Mesenchymal stem cell (in vitro differentiated cells and primary cell): ENCODE measurements around the gene KIF20B.

Source experiments
- DNase-seq: peaks from one replicate; pipeline ENCODE4 v3.0.0-alpha.2; 2013
- H2AFZ ChIP-seq: one replicate; pipeline ENCODE4 v1.6.1; 2013; ENCODE audit warnings: low read depth, mild to moderate bottlenecking, control low read depth, inconsistent platforms, low read length, moderate library complexity
- H2AK5ac ChIP-seq: 2 replicates; pipeline ENCODE4 v1.6.1; 2013; ENCODE audit warnings: low read length, moderate library complexity, mild to moderate bottlenecking, inconsistent platforms; ENCODE audit not compliant: severe bottlenecking
- H2BK120ac ChIP-seq: one replicate; pipeline ENCODE4 v1.6.1; 2013; ENCODE audit warnings: low read depth, mild to moderate bottlenecking, inconsistent platforms, low read length, moderate library complexity
- H2BK12ac ChIP-seq, 2 experiments: one replicate each; pipeline ENCODE4 v1.6.1; 2013; ENCODE audit warnings: inconsistent platforms in 2 of 2, low read length in 2 of 2, mild to moderate bottlenecking in 2 of 2, moderate library complexity in 2 of 2, control low read depth in 1 of 2
- H2BK15ac ChIP-seq: one replicate; pipeline ENCODE4 v1.6.1; 2013; ENCODE audit warnings: mild to moderate bottlenecking, low read depth, inconsistent platforms; ENCODE audit not compliant: poor library complexity, severe bottlenecking
- H2BK5ac ChIP-seq: 2 replicates; pipeline ENCODE4 v1.6.1; 2013; ENCODE audit warnings: low read depth, mild to moderate bottlenecking, low read length, control low read depth, inconsistent platforms; ENCODE audit not compliant: poor library complexity, severe bottlenecking
- H3K14ac ChIP-seq, 2 experiments: one replicate each; pipeline ENCODE4 v1.6.1; 2013; ENCODE audit warnings: inconsistent platforms in 2 of 2, low read length in 2 of 2, control low read depth in 1 of 2, mild to moderate bottlenecking in 1 of 2, moderate library complexity in 1 of 2
- H3K18ac ChIP-seq, 2 experiments: one replicate each; pipeline ENCODE4 v1.6.1; 2013; ENCODE audit warnings: inconsistent platforms in 2 of 2, low read length in 2 of 2, control low read depth in 1 of 2, low read depth in 1 of 2, mild to moderate bottlenecking in 1 of 2
- H3K23ac ChIP-seq, 2 experiments: one replicate each; pipeline ENCODE4 v1.6.1; 2013; ENCODE audit warnings: inconsistent platforms in 2 of 2, low read length in 2 of 2, mild to moderate bottlenecking in 2 of 2, moderate library complexity in 2 of 2, control low read depth in 1 of 2
- H3K27ac ChIP-seq: 2 replicates; pipeline ENCODE4 v1.5.1; 2013; ENCODE audit warnings: mild to moderate bottlenecking, moderate library complexity, low read length, control low read depth, inconsistent platforms; ENCODE audit not compliant: poor library complexity, severe bottlenecking
- H3K27me3 ChIP-seq, 2 experiments: 2 replicates each; pipeline versions ENCODE4 v1.6.1 to v1.7.0; 2013; ENCODE audit warnings: low read length in 2 of 2, mild to moderate bottlenecking in 2 of 2, moderate library complexity in 2 of 2, control low read depth in 1 of 2, inconsistent platforms in 1 of 2; ENCODE audit not compliant: control insufficient read depth in 1 of 2, insufficient read depth in 1 of 2
- H3K36me3 ChIP-seq, 2 experiments: 2 replicates each; pipeline versions ENCODE4 v1.6.1 to v1.7.0; 2013; ENCODE audit warnings: low read length in 2 of 2, control low read depth in 1 of 2, inconsistent platforms in 1 of 2, low read depth in 1 of 2, mild to moderate bottlenecking in 1 of 2; ENCODE audit not compliant: insufficient read depth in 2 of 2, control insufficient read depth in 1 of 2
- H3K4ac ChIP-seq, 2 experiments: one replicate each; pipeline ENCODE4 v1.6.1; 2013; ENCODE audit warnings: inconsistent platforms in 2 of 2, low read length in 2 of 2, mild to moderate bottlenecking in 2 of 2, moderate library complexity in 2 of 2, control low read depth in 1 of 2, low read depth in 1 of 2
- H3K4me1 ChIP-seq: 2 replicates; pipeline ENCODE4 v1.6.1; 2013; ENCODE audit warnings: low read depth, low read length, control low read depth; ENCODE audit not compliant: control insufficient read depth, insufficient read depth
- H3K4me2 ChIP-seq: 2 replicates; pipeline ENCODE4 v1.6.1; 2013; ENCODE audit warnings: low read length, mild to moderate bottlenecking, inconsistent platforms; ENCODE audit not compliant: poor library complexity, severe bottlenecking
- H3K4me3 ChIP-seq, 2 experiments: 2 replicates each; pipeline versions ENCODE4 v1.5.1 to v1.7.0; 2013; ENCODE audit warnings: low read length in 2 of 2, mild to moderate bottlenecking in 2 of 2, control low read depth in 1 of 2, low read depth in 1 of 2; ENCODE audit not compliant: insufficient read depth in 1 of 2
- H3K79me1 ChIP-seq: replicated peaks from 2 replicates; pipeline ENCODE4 v1.6.1; 2013; ENCODE audit warnings: mild to moderate bottlenecking, control low read depth, low read length, inconsistent platforms; ENCODE audit not compliant: poor library complexity, severe bottlenecking
- H3K9ac ChIP-seq: 2 replicates; pipeline ENCODE4 v1.7.0; 2013; ENCODE audit warnings: mild to moderate bottlenecking, low read length, moderate library complexity
- H3K9me3 ChIP-seq: 2 replicates; pipeline ENCODE4 v1.7.0; 2013; ENCODE audit warnings: mild to moderate bottlenecking, low read length; ENCODE audit not compliant: control insufficient read depth
- H4K8ac ChIP-seq: one replicate; pipeline ENCODE4 v1.6.1; 2013; ENCODE audit warnings: inconsistent platforms, mild to moderate bottlenecking, low read length, moderate library complexity
- H4K91ac ChIP-seq: one replicate; pipeline ENCODE4 v1.6.1; 2013; ENCODE audit warnings: mild to moderate bottlenecking, low read length, inconsistent platforms
- WGBS: methylation state at CpG from one replicate; pipeline ENCODE4 v1.1.7; 2013; ENCODE audit warnings: mixed read lengths; 5-methylcytosine and 5-hydroxymethylcytosine counted together

Gene KIF20B

GRCh38 chr10:89685936-89686335, 15.5 kb upstream of the KIF20B start:
- no peak overlapping the region for H2AK5ac ChIP-seq
- H2BK12ac ChIP-seq: no peak overlapping the region
- WGBS: 85% methylated on average over 4 of the region's 4 CpGs
- no peak overlapping the region for H4K8ac ChIP-seq
- H3K79me1 ChIP-seq: no peaks in the 10 kb centered on the region
- H3K36me3 ChIP-seq: no peaks in the 10 kb centered on the region
- no peaks in the 10 kb centered on the region for H3K27me3 ChIP-seq
- no peak overlapping the region for H3K27ac ChIP-seq
- no peak overlapping the region for H2BK5ac ChIP-seq
- H3K23ac ChIP-seq: no peak overlapping the region
- no peak overlapping the region for H2BK120ac ChIP-seq
- no peak overlapping the region for H3K14ac ChIP-seq
- no peak overlapping the region for H2BK15ac ChIP-seq
- no peak overlapping the region for H3K4ac ChIP-seq
- H3K4me2 ChIP-seq: no peak overlapping the region
- no peaks in the 10 kb centered on the region for H3K9me3 ChIP-seq
- H3K4me3 ChIP-seq: no peak overlapping the region
- no peak overlapping the region for H2AFZ ChIP-seq
- no peaks in the 10 kb centered on the region for H3K4me1 ChIP-seq
- no peak overlapping the region for H4K91ac ChIP-seq
- H3K18ac ChIP-seq: no peak overlapping the region
- no peak for DNase-seq
- no peak overlapping the region for H3K9ac ChIP-seq

DNA sequence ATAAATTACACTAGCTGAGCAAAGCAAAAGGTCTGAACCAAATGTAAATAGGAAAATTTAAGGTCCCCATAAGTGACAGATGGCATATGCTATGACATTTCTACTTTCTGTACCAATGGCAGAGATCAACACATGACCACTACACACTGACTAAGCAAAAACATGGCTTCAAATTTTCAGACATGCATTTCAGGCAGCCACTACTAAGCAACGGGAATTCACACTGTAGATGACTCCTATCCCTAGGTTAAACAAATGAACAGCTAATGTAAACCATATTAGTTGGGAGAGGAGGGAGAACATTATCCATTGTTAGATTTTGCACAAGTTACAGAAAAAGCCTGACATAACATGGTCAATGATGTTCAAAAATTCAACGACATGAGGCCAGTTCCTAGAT, 11.4 kb upstream of the KIF20B start:
- Histone ChIP-seq H2BK15ac (no peak overlapping the region), H3K27me3 (no peaks in the 10 kb centered on the region), H3K23ac (no peak overlapping the region), H2AK5ac (no peak overlapping the region), H3K4me1 (no peaks in the 10 kb centered on the region), H2AFZ (no peak overlapping the region), H3K14ac (no peak overlapping the region), H3K18ac (no peak overlapping the region), H2BK120ac (no peak overlapping the region), H3K79me1 (peaks cover 1% of the 10 kb centered on the region), H3K9ac (no peak overlapping the region), H3K4me2 (no peak overlapping the region), H3K9me3 (no peaks in the 10 kb centered on the region), H4K91ac (no peak overlapping the region), H3K36me3 (no peaks in the 10 kb centered on the region), H3K4me3 (no peak overlapping the region), H3K4ac (no peak overlapping the region), H3K27ac (no peak overlapping the region), H2BK12ac (no peak overlapping the region), H2BK5ac (no peak overlapping the region), H4K8ac (no peak overlapping the region)
- DNase-seq: no peak
- 95% methylated on average over 1 of the region's 2 CpGs for WGBS

DNA sequence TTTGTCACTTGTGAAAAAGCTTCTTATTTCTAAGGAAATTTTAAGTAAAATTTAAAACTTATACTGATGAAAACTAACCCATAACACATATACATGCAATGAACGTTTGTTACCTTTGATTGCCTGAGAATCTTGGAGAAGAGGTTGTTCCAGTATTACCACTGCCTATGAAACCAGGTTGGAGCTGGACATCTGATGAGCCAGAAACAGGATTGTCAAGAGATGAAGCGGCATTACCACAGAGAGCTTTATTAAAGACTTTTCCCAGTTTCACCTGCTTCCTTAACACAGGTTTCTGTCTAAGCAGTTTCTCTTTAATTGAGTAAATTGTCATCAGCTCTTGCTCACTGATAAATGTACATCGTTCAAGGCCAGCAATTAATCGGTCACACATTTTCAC, 9.0 kb upstream of the KIF20B start:
- H3K4ac ChIP-seq: no peak overlapping the region
- no peak overlapping the region for H3K27ac ChIP-seq
- no peak overlapping the region for H3K4me2 ChIP-seq
- no peaks in the 10 kb centered on the region for H3K27me3 ChIP-seq
- H3K4me3 ChIP-seq: no peak overlapping the region
- H3K18ac ChIP-seq: no peak overlapping the region
- peaks cover 1% of the 10 kb centered on the region for H3K79me1 ChIP-seq
- H3K4me1 ChIP-seq: peaks cover 3% of the 10 kb centered on the region
- H2BK15ac ChIP-seq: no peak overlapping the region
- WGBS: 88% methylated on average over 4 of the region's 4 CpGs
- H3K23ac ChIP-seq: no peak overlapping the region
- no peaks in the 10 kb centered on the region for H3K36me3 ChIP-seq
- H2AFZ ChIP-seq: no peak overlapping the region
- H2BK12ac ChIP-seq: no peak overlapping the region
- H4K91ac ChIP-seq: no peak overlapping the region
- H3K9ac ChIP-seq: no peak overlapping the region
- H3K9me3 ChIP-seq: no peaks in the 10 kb centered on the region
- DNase-seq: no peak
- H2BK5ac ChIP-seq: no peak overlapping the region
- H4K8ac ChIP-seq: no peak overlapping the region
- no peak overlapping the region for H2BK120ac ChIP-seq
- no peak overlapping the region for H3K14ac ChIP-seq
- H2AK5ac ChIP-seq: no peak overlapping the region

GRCh38 chr10:89693176-89693575, 8.2 kb upstream of the KIF20B start:
- Histone ChIP-seq H3K4me1 (peaks cover 3% of the 10 kb centered on the region), H3K18ac (no peak overlapping the region), H3K4ac (no peak overlapping the region), H3K79me1 (peaks cover 1% of the 10 kb centered on the region), H2BK15ac (no peak overlapping the region), H2BK5ac (no peak overlapping the region), H3K4me3 (no peak overlapping the region), H3K9me3 (no peaks in the 10 kb centered on the region), H3K23ac (no peak overlapping the region), H3K14ac (no peak overlapping the region), H4K91ac (no peak overlapping the region), H3K27me3 (no peaks in the 10 kb centered on the region), H2BK12ac (no peak overlapping the region), H3K9ac (no peak overlapping the region), H2AFZ (no peak overlapping the region), H3K27ac (no peak overlapping the region), H3K36me3 (no peaks in the 10 kb centered on the region), H4K8ac (no peak overlapping the region), H3K4me2 (no peak overlapping the region), H2AK5ac (no peak overlapping the region), H2BK120ac (no peak overlapping the region)
- no peak for DNase-seq
- 89% methylated on average over 5 of the region's 5 CpGs for WGBS
